Putamen (tissue), 1 donor: ENCODE measurements around the gene GPBP1.
A peak's percentile ranks its signal among the peaks of the same experiment; 100 is the strongest.
"Not testable (repeated sequence)": the region's sequence is repeated elsewhere in the genome, so short reads cannot be mapped to it uniquely, and the experiment has no call there.

Source experiments
- DNase-seq: peaks from one replicate; pipeline ENCODE4 v3.0.0-alpha.2; 2016; ENCODE audit warnings: low spot score

Gene GPBP1

GRCh38 chr5:57277085-57277484 is 103.2 kb downstream of the GPBP1 start:
- DNase-seq = no peak

- no peak for DNase-seq
Observed at GRCh38 chr5:57280853-57281252, 107.0 kb downstream of the GPBP1 start.

GRCh38 chr5:57285084-57285483 is 111.2 kb downstream of the GPBP1 start:
- DNase-seq = not testable (repeated sequence)

- no peak for DNase-seq
Observed at GRCh38 chr5:57291894-57292293, 118.0 kb downstream of the GPBP1 start.

- DNase-seq = no peak
Observed at GRCh38 chr5:57292336-57292735, 118.5 kb downstream of the GPBP1 start.

GRCh38 chr5:57298295-57298984 is 124.6 kb downstream of the GPBP1 start:
- peak; percentile 84 for DNase-seq

GRCh38 chr5:57298985-57299491 is 125.2 kb downstream of the GPBP1 start:
- peak; percentile 74 for DNase-seq

- no peak for DNase-seq
Observed at GRCh38 chr5:57299986-57300385, 126.1 kb downstream of the GPBP1 start.

GRCh38 chr5:57302164-57302563 is 128.3 kb downstream of the GPBP1 start:
- DNase-seq = no peak

- no peak for DNase-seq
Observed at GRCh38 chr5:57302643-57303042, 128.8 kb downstream of the GPBP1 start.

- no peak for DNase-seq
Observed at GRCh38 chr5:57303985-57304384, 130.1 kb downstream of the GPBP1 start.

- no peak for DNase-seq
Observed at GRCh38 chr5:57304931-57305330, 131.1 kb downstream of the GPBP1 start.

GRCh38 chr5:57306359-57306758 is 132.5 kb downstream of the GPBP1 start:
- DNase-seq = no peak

- no peak for DNase-seq
Observed at GRCh38 chr5:57307516-57307915, 133.7 kb downstream of the GPBP1 start.

GRCh38 chr5:57309022-57309421 is 135.2 kb downstream of the GPBP1 start:
- not testable (repeated sequence) for DNase-seq

GRCh38 chr5:57311251-57311650 is 137.4 kb downstream of the GPBP1 start:
- no peak for DNase-seq

- DNase-seq = no peak
Observed at GRCh38 chr5:57311921-57312735, 138.3 kb downstream of the GPBP1 start.

- DNase-seq = no peak
Observed at GRCh38 chr5:57313716-57314115, 139.9 kb downstream of the GPBP1 start.
